ENCODE data around the gene ADGRB3. TPM values are rescaled to one million over a fixed set of nuclear protein-coding genes. Genes with fewer than 3 reads are reported as not detected.

ADGRB3 gene
- total and polyA plus RNA-seq, 2 donors (not counting 1 experiment from before 2014, with no cell fraction given): not detected

DNA sequence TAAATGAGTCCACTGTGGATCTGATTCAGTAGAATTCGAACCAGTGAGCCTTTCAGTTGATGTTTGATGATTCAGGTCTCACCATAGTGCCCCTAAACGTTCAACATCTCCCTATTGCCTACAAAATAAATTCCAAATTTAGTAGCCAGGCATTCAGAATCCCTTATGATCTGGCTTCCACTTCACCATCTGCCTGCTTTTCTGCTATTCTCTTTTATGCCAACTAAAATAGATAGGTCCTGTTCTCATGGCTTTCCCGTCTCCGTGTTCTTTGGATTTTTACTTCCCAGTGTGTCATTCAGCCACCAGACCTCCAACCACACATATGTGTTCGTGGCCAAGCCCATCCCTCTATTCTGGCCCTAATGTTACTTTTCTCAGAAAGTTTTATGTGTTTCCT lies 751.3 kb downstream of the ADGRB3 start:
- Histone ChIP-seq H2AFZ (ENCODE audit: insufficient read depth, low read depth, low read length, poor library complexity, severe bottlenecking) (no peak overlapping the region), H4K20me1 (ENCODE audit: control insufficient read depth, insufficient read depth, low read length, poor library complexity, severe bottlenecking) (no peaks in the 10 kb centered on the region), H3K9ac (ENCODE audit: low read length) (no peak overlapping the region), H3K79me2 (ENCODE audit: control insufficient read depth, insufficient read depth, low read length) (no peaks in the 10 kb centered on the region), H3K9me3 (ENCODE audit: control extremely low read depth in 1 of 3, control insufficient read depth in 2 of 3, insufficient read depth in 1 of 3, low read length in 2 of 3) (no peaks in the 10 kb centered on the region), H3K4me3 (ENCODE audit: control extremely low read depth in 1 of 5, extremely low read depth in 1 of 5, insufficient read depth in 1 of 5, low read depth in 2 of 5, low read length in 4 of 5) (no peak overlapping the region), H3K4me2 (replicated peaks; ENCODE audit: low read depth, low read length, poor library complexity, severe bottlenecking) (no peak overlapping the region), H3K36me3 (replicated peaks in 1 of 2; ENCODE audit: control extremely low read depth in 1 of 2, control insufficient read depth in 1 of 2, extremely low read depth in 1 of 2, insufficient read depth in 2 of 2, low read length in 1 of 2) (no peaks in the 10 kb centered on the region), H3K27ac (ENCODE audit: low read length in 2 of 2) (no peak overlapping the region), H3K4me1 (ENCODE audit: control insufficient read depth in 2 of 2, insufficient read depth in 2 of 2, low read length in 2 of 2) (no peaks in the 10 kb centered on the region), H3K27me3 (replicated peaks in 1 of 4; ENCODE audit: control extremely low read depth in 1 of 4, control insufficient read depth in 3 of 4, insufficient read depth in 4 of 4, low read length in 3 of 4) (no peaks in the 10 kb centered on the region)
- CTCF ChIA-PET: no interaction called here
- DNase-seq: no peak
- POLR2A ChIA-PET: no interaction called here
- WGBS (ENCODE audit: insufficient coverage): 75% methylated on average over 4 of the region's 5 CpGs
- TF ChIP-seq CTCF (IDR thresholded peaks at IDR 0.05) (no peak), EZH2 (IDR thresholded peaks at IDR 0.05; ENCODE audit: borderline replicate concordance, insufficient read depth, low read depth, low read length, poor library complexity, severe bottlenecking) (no peak)
- no peak overlapping the region for H3K27ac Mint-ChIP-seq
- no peaks in the 10 kb centered on the region for H3K9me3 Mint-ChIP-seq (ENCODE audit: insufficient read depth)
- H3K4me1 Mint-ChIP-seq: no peaks in the 10 kb centered on the region
- no peak overlapping the region for H3K4me3 Mint-ChIP-seq
- ATAC-seq (ENCODE audit: low read depth): no peak
- no peaks in the 10 kb centered on the region for H3K27me3 Mint-ChIP-seq
- intact Hi-C loops (cut with micrococcal nuclease): no loop called here

GRCh38 chr6:69390125-69390524 lies 755.0 kb downstream of the ADGRB3 start:
- no peaks in the 10 kb centered on the region for H3K36me3 ChIP-seq (replicated peaks in 1 of 2; ENCODE audit: control extremely low read depth in 1 of 2, control insufficient read depth in 1 of 2, extremely low read depth in 1 of 2, insufficient read depth in 2 of 2, low read length in 1 of 2)
- ChIA-PET CTCF (no interaction called here), POLR2A (no interaction called here)
- TF ChIP-seq CTCF (IDR thresholded peaks at IDR 0.05) (no peak), EZH2 (IDR thresholded peaks at IDR 0.05; ENCODE audit: borderline replicate concordance, insufficient read depth, low read depth, low read length, poor library complexity, severe bottlenecking) (no peak)
- H4K20me1 ChIP-seq (ENCODE audit: control insufficient read depth, insufficient read depth, low read length, poor library complexity, severe bottlenecking): no peaks in the 10 kb centered on the region
- H3K4me1 ChIP-seq (ENCODE audit: control insufficient read depth in 2 of 2, insufficient read depth in 2 of 2, low read length in 2 of 2): no peaks in the 10 kb centered on the region
- no peaks in the 10 kb centered on the region for H3K79me2 ChIP-seq (ENCODE audit: control insufficient read depth, insufficient read depth, low read length)
- Mint-ChIP-seq H3K4me1 (no peaks in the 10 kb centered on the region), H3K9me3 (ENCODE audit: insufficient read depth) (no peaks in the 10 kb centered on the region), H3K27ac (no peak overlapping the region), H3K27me3 (no peaks in the 10 kb centered on the region), H3K4me3 (no peak overlapping the region)
- no peak overlapping the region for H3K4me2 ChIP-seq (replicated peaks; ENCODE audit: low read depth, low read length, poor library complexity, severe bottlenecking)
- H3K4me3 ChIP-seq (ENCODE audit: control extremely low read depth in 1 of 5, extremely low read depth in 1 of 5, insufficient read depth in 1 of 5, low read depth in 2 of 5, low read length in 4 of 5): no peak overlapping the region
- no peak overlapping the region for H3K27ac ChIP-seq (ENCODE audit: low read length in 2 of 2)
- H3K9ac ChIP-seq (ENCODE audit: low read length): no peak overlapping the region
- H3K9me3 ChIP-seq (ENCODE audit: control extremely low read depth in 1 of 3, control insufficient read depth in 2 of 3, insufficient read depth in 1 of 3, low read length in 2 of 3): no peaks in the 10 kb centered on the region
- no peak overlapping the region for H2AFZ ChIP-seq (ENCODE audit: insufficient read depth, low read depth, low read length, poor library complexity, severe bottlenecking)
- WGBS (ENCODE audit: insufficient coverage): no CpG with 5 or more reads among the region's 4 CpGs
- H3K27me3 ChIP-seq (replicated peaks in 1 of 4; ENCODE audit: control extremely low read depth in 1 of 4, control insufficient read depth in 3 of 4, insufficient read depth in 4 of 4, low read length in 3 of 4): no peaks in the 10 kb centered on the region
- DNase-seq (no peak), ATAC-seq (ENCODE audit: low read depth) (no peak)
- intact Hi-C loops (cut with micrococcal nuclease): no loop called here
